IMR-90 (cell line): ENCODE data around the gene EPC1. TPM values are rescaled to one million over a fixed set of nuclear protein-coding genes. Genes with fewer than 3 reads are reported as not detected.

Experiments used
- ATAC-seq: fragments of 200-7000 bp; cut with Tn5 transposase; 2 replicates; pipeline ENCODE4 v1.9.1; 2020; ENCODE audit warnings: low read depth, mild to moderate bottlenecking, moderate library complexity
- BruUV-seq: library from RNA; stranded (reverse); fragments of 400-500 nt; replicated peaks from 2 replicates; lab custom pipeline; 2021; lab: Mats Ljungman, UMichigan
- CTCF ChIA-PET: fragments of 300-600 bp; formaldehyde crosslinking; extraction: SDS; loops from one replicate; lab custom pipeline; 2021; ENCODE audit warnings: antibody characterized with exemption; lab: Yijun Ruan, JAX
- POLR2A ChIA-PET: fragments of 300-600 bp; sonication (Branson Sonifier 250); formaldehyde crosslinking; loops from one replicate; lab custom pipeline; 2022; ENCODE audit warnings: antibody characterized with exemption; ENCODE audit not compliant: unreplicated experiment; lab: Charles Lee
- DNase-seq: peaks from one replicate; pipeline ENCODE4 v3.0.0; 2013
- H2AFZ ChIP-seq: replicated peaks from 2 replicates; pipeline ENCODE3; 2013; ENCODE audit warnings: low read length, mild to moderate bottlenecking; ENCODE audit not compliant: poor library complexity
- H2AK5ac ChIP-seq: 2 replicates; pipeline ENCODE4 v1.6.1; 2013; ENCODE audit warnings: low read depth, low read length, inconsistent platforms
- H2AK9ac ChIP-seq: replicated peaks from 2 replicates; pipeline ENCODE3; 2013; ENCODE audit warnings: mild to moderate bottlenecking, low read depth, low read length, moderate library complexity; ENCODE audit not compliant: poor library complexity
- H2BK120ac ChIP-seq: 2 replicates; pipeline ENCODE4 v1.6.1; 2013; ENCODE audit warnings: low read depth, low read length, inconsistent platforms
- H2BK15ac ChIP-seq: 3 replicates; pipeline ENCODE4 v1.6.1; 2013; ENCODE audit warnings: low read depth, low read length, inconsistent platforms
- H2BK20ac ChIP-seq: 2 replicates; pipeline ENCODE4 v1.6.1; 2013; ENCODE audit warnings: low read depth, mild to moderate bottlenecking, inconsistent platforms, low read length, moderate library complexity
- H2BK5ac ChIP-seq: 2 replicates; pipeline ENCODE4 v1.6.1; 2013; ENCODE audit warnings: mild to moderate bottlenecking, low read depth, low read length, inconsistent platforms; ENCODE audit not compliant: poor library complexity, severe bottlenecking
- H3K14ac ChIP-seq: replicated peaks from 2 replicates; pipeline ENCODE4 v1.6.1; 2013; ENCODE audit warnings: low read depth, low read length, inconsistent platforms
- H3K18ac ChIP-seq: 2 replicates; pipeline ENCODE4 v1.6.1; 2013; ENCODE audit warnings: low read depth, low read length, control low read depth
- H3K23ac ChIP-seq: 2 replicates; pipeline ENCODE4 v1.6.1; 2013; ENCODE audit warnings: low read depth, low read length, inconsistent platforms
- H3K27ac ChIP-seq: 2 replicates; pipeline ENCODE4 v1.5.1; 2013; ENCODE audit warnings: mild to moderate bottlenecking, control low read depth, low read length; ENCODE audit not compliant: insufficient read depth
- H3K27me3 ChIP-seq: 2 replicates; pipeline ENCODE4 v1.6.1; 2013; ENCODE audit warnings: low read length; ENCODE audit not compliant: control insufficient read depth, insufficient read depth
- H3K36me3 ChIP-seq: 2 replicates; pipeline ENCODE4 v1.6.1; 2013; ENCODE audit warnings: low read length, mixed read lengths; ENCODE audit not compliant: control insufficient read depth, insufficient read depth
- H3K4ac ChIP-seq: 2 replicates; pipeline ENCODE4 v1.6.1; 2013; ENCODE audit warnings: low read depth, low read length, inconsistent platforms
- H3K4me1 ChIP-seq: 2 replicates; pipeline ENCODE4 v1.6.1; 2013; ENCODE audit warnings: low read length, mixed read lengths; ENCODE audit not compliant: control insufficient read depth, insufficient read depth
- H3K4me2 ChIP-seq: 2 replicates; pipeline ENCODE4 v1.6.1; 2013; ENCODE audit warnings: low read depth, mild to moderate bottlenecking, control low read depth, low read length, moderate library complexity
- H3K4me3 ChIP-seq: 2 replicates; pipeline ENCODE4 v1.5.1; 2013; ENCODE audit warnings: low read depth, mild to moderate bottlenecking, control low read depth, low read length, moderate library complexity; ENCODE audit not compliant: insufficient read depth
- H3K56ac ChIP-seq: 2 replicates; pipeline ENCODE4 v1.6.1; 2013; ENCODE audit warnings: low read length, inconsistent platforms; ENCODE audit not compliant: insufficient read depth; ENCODE audit errors: extremely low read depth
- H3K79me1 ChIP-seq, 2 experiments: 2 replicates each; pipeline ENCODE4 v1.6.1; 2013; ENCODE audit warnings: low read length in 2 of 2, inconsistent platforms in 1 of 2, low read depth in 1 of 2
- H3K9ac ChIP-seq: 2 replicates; pipeline ENCODE4 v1.6.1; 2013; ENCODE audit warnings: low read depth, low read length, control low read depth
- H3K9me1 ChIP-seq: 2 replicates; pipeline ENCODE4 v1.6.1; 2013; ENCODE audit warnings: low read length, inconsistent platforms; ENCODE audit not compliant: insufficient read depth
- H3K9me3 ChIP-seq: 2 replicates; pipeline ENCODE4 v1.6.1; 2013; ENCODE audit warnings: low read length; ENCODE audit not compliant: control insufficient read depth, insufficient read depth
- H4K20me1 ChIP-seq: 2 replicates; pipeline ENCODE4 v1.6.1; 2013; ENCODE audit warnings: low read length, inconsistent platforms; ENCODE audit not compliant: insufficient read depth
- H4K5ac ChIP-seq: 2 replicates; pipeline ENCODE4 v1.6.1; 2013; ENCODE audit warnings: mild to moderate bottlenecking, low read depth, low read length, control low read depth
- H4K8ac ChIP-seq, 2 experiments: 2 replicates each; pipeline ENCODE4 v1.6.1; 2013; ENCODE audit warnings: low read depth in 2 of 2, low read length in 2 of 2, control low read depth in 1 of 2, inconsistent platforms in 1 of 2
- H4K91ac ChIP-seq: 2 replicates; pipeline ENCODE4 v1.6.1; 2013; ENCODE audit warnings: low read depth, low read length, inconsistent platforms; ENCODE audit not compliant: insufficient read depth
- BHLHE40 ChIP-seq: fragments of 150-350 bp; IDR thresholded peaks from 2 replicates; pipeline ENCODE4 v1.6.1; 2016; ENCODE audit warnings: mild to moderate bottlenecking, low read depth, low read length
- MXI1 ChIP-seq: IDR thresholded peaks from 2 replicates; pipeline ENCODE4 v1.6.1; 2012; ENCODE audit warnings: low read depth, mild to moderate bottlenecking, low read length, moderate library complexity, borderline replicate concordance
- RAD21 ChIP-seq: IDR thresholded peaks from 2 replicates; pipeline ENCODE4 v1.6.1; 2012; ENCODE audit warnings: low read length, improper control_type of control experiment
- RFX5 ChIP-seq: IDR thresholded peaks from 2 replicates; pipeline ENCODE4 v1.8.0; 2012; ENCODE audit warnings: low read depth, mild to moderate bottlenecking, low read length, moderate library complexity
- WGBS, 2 experiments: methylation state at CpG; one replicate each; pipeline versions ENCODE4 v1.1.5 to v1.1.7; 2013; ENCODE audit warnings: missing lambda C conversion rate in 2 of 2; ENCODE audit not compliant: insufficient read length in 1 of 2; ENCODE audit errors: extremely low coverage in 2 of 2; 5-methylcytosine and 5-hydroxymethylcytosine counted together
- dilution Hi-C: fragments of 300-500 bp; cut with HindIII; formaldehyde crosslinking; loops from one replicate; pipeline ENCODE4 v1.14.3; 2018; ENCODE audit warnings: low sequenced_read_pairs; ENCODE audit not compliant: unreplicated experiment
- in situ Hi-C: fragments of 300-500 bp; cut with MboI; formaldehyde crosslinking; loops from 3 replicates; pipeline ENCODE4 v1.14.3; 2019; ENCODE audit warnings: low sequenced_read_pairs, inconsistent platforms, mixed read lengths
- intact Hi-C: fragments of 100-400 bp; cut with micrococcal nuclease; formaldehyde crosslinking; loops from 2 replicates; pipeline ENCODE4 v1.10.0; 2022
- polyA plus RNA-seq, 3 experiments: library from polyadenylated mRNA; depleted of rRNA; stranded (reverse); fragments of >200 nt; gene quantifications; 2 replicates each; pipeline ENCODE4 v1.2.3, GENCODE V29; 2012; ENCODE audit warnings: low replicate concordance in 1 of 3
- total RNA-seq: library from RNA; depleted of rRNA; stranded (reverse); fragments of >200 nt; gene quantifications from 2 replicates; pipeline ENCODE4 v1.2.3, GENCODE V29; 2012

The EPC1 gene
- total and polyA plus RNA-seq, 2 of the 4 experiments (the other 2 are of a cell fraction): 21.9 to 23.5 TPM

- TF ChIP-seq MXI1: no peak
- no peak for TF ChIP-seq RFX5
- TF ChIP-seq RAD21: no peak
- TF ChIP-seq BHLHE40: no peak
- BruUV-seq: no TSS peak
Measured at GRCh38 chr10:32321016-32321631, 25.8 kb downstream of the EPC1 start.

More at GRCh38 chr10:32321016-32321631, 25.8 kb downstream of the EPC1 start:
- CTCF ChIA-PET: interaction anchor here (0.6 to 1.0 kb wide), 3 partner anchors 24 to 1496 kb away, joined by 3 to 4 read pairs (median 3); no protein-coding TSS in a partner anchor
- Histone ChIP-seq H3K9me1 (peaks cover 15% of the 10 kb centered on the region), H3K4me2 (no peak overlapping the region), H2BK120ac (no peak overlapping the region), H3K23ac (no peak overlapping the region), H4K8ac (no peak overlapping the region), H2AK5ac (no peak overlapping the region), H4K91ac (no peak overlapping the region), H3K14ac (no peak overlapping the region), H4K20me1 (peaks cover 86% of the 10 kb centered on the region), H2BK15ac (no peak overlapping the region), H3K4me1 (peaks cover 3% of the 10 kb centered on the region; the same call in 1 of the 2 replicates), H3K56ac (no peak overlapping the region), H2AK9ac (no peak overlapping the region), H4K5ac (no peak overlapping the region), H3K9me3 (no peaks in the 10 kb centered on the region), H3K4me3 (no peak overlapping the region), H3K79me1 (peaks cover 10 to 73% of the 10 kb centered on the region in 2 experiments; a peak in 3 of 4 replicates), H3K36me3 (0 out of 2 replicates have a peak, but pooled peaks cover 1% of the 10 kb centered on the region), H3K27ac (no peak overlapping the region), H3K9ac (no peak overlapping the region), H2BK5ac (no peak overlapping the region), H3K27me3 (no peaks in the 10 kb centered on the region), H3K18ac (no peak overlapping the region), H2AFZ (no peak overlapping the region), H3K4ac (no peak overlapping the region), H2BK20ac (no peak overlapping the region)
- DNase-seq (no peak), ATAC-seq (no peak; the same call in 1 of the 2 replicates)
- intact Hi-C loops: no loop called here
- dilution Hi-C loops: no loop called here
- POLR2A ChIA-PET: no interaction called here
- no CpG with 5 or more reads among the region's 4 CpGs for WGBS, 2 experiments
- in situ Hi-C loops: no loop called here
